WTC11 (cell line): ENCODE measurements around the gene FAM53B. TPM values are rescaled to one million over a fixed set of nuclear protein-coding genes. Genes with fewer than 3 reads are reported as not detected.

Source experiments
- ATAC-seq: fragments of 200-7000 bp; cut with Tn5 transposase; 2 replicates; pipeline ENCODE4 v1.10.0; 2021; ENCODE audit warnings: mild to moderate bottlenecking, moderate library complexity
- CTCF ChIA-PET: fragments of 300-600 bp; sonication (Branson Sonifier 250); formaldehyde crosslinking; loops from one replicate; lab custom pipeline; 2021; ENCODE audit warnings: antibody characterized with exemption; lab: Charles Lee
- POLR2A ChIA-PET: fragments of 350-600 bp; sonication (Branson Sonifier 250); formaldehyde crosslinking; loops from one replicate; lab custom pipeline; 2021; ENCODE audit warnings: antibody characterized with exemption; lab: Charles Lee
- DNase-seq: peaks from one replicate; pipeline ENCODE4 v3.0.0; 2021; ENCODE audit warnings: low spot score
- H3K27ac Mint-ChIP-seq: 2 replicates; pipeline ENCODE4 v1.8.0; 2021; ENCODE audit warnings: mixed read lengths
- H3K27me3 Mint-ChIP-seq: 2 replicates; pipeline ENCODE4 v1.8.0; 2021; ENCODE audit warnings: low read depth, mild to moderate bottlenecking, moderate library complexity, mixed read lengths
- H3K36me3 Mint-ChIP-seq: 2 replicates; pipeline ENCODE4 v1.8.0; 2021; ENCODE audit warnings: mixed read lengths
- H3K4me1 Mint-ChIP-seq: 2 replicates; pipeline ENCODE4 v1.8.0; 2022; ENCODE audit warnings: mixed read lengths
- H3K4me3 Mint-ChIP-seq: 2 replicates; pipeline ENCODE4 v1.8.0; 2021; ENCODE audit warnings: mild to moderate bottlenecking, moderate library complexity, mixed read lengths
- H3K9me3 Mint-ChIP-seq: 2 replicates; pipeline ENCODE4 v1.8.0; 2021; ENCODE audit warnings: mixed read lengths
- ATF1 ChIP-seq: sonication (generic); formaldehyde crosslinking; IDR thresholded peaks from 2 replicates; pipeline ENCODE4 v1.8.1; 2023; ENCODE audit warnings: mild to moderate bottlenecking, moderate library complexity, missing genetic modification reagents
- ATF2 ChIP-seq: sonication (generic); formaldehyde crosslinking; IDR thresholded peaks from 2 replicates; pipeline ENCODE4 v1.8.1; 2022; ENCODE audit warnings: low read depth, missing genetic modification reagents, borderline replicate concordance
- CREB1 ChIP-seq: sonication (generic); formaldehyde crosslinking; IDR thresholded peaks from 2 replicates; pipeline ENCODE4 v1.8.0; 2023; ENCODE audit warnings: mild to moderate bottlenecking, missing genetic modification reagents
- CREM ChIP-seq: sonication (generic); formaldehyde crosslinking; IDR thresholded peaks from 2 replicates; pipeline ENCODE4 v1.8.1; 2022; ENCODE audit warnings: mild to moderate bottlenecking, missing genetic modification reagents, moderate library complexity
- E2F4 ChIP-seq: sonication (generic); formaldehyde crosslinking; IDR thresholded peaks from 2 replicates; pipeline ENCODE4 v1.8.1; 2022; ENCODE audit warnings: low read depth, mild to moderate bottlenecking, moderate library complexity, missing genetic modification reagents, borderline replicate concordance
- FOXP1 ChIP-seq: sonication (generic); formaldehyde crosslinking; IDR thresholded peaks from 2 replicates; pipeline ENCODE4 v1.8.0; 2022; ENCODE audit warnings: missing genetic modification reagents, mild to moderate bottlenecking, moderate library complexity, borderline replicate concordance
- GABPB1 ChIP-seq: sonication (generic); formaldehyde crosslinking; IDR thresholded peaks from 2 replicates; pipeline ENCODE4 v1.8.1; 2023; ENCODE audit warnings: mild to moderate bottlenecking, missing genetic modification reagents
- JUN ChIP-seq: sonication (generic); formaldehyde crosslinking; IDR thresholded peaks from 2 replicates; pipeline ENCODE4 v1.8.0; 2023; ENCODE audit warnings: mild to moderate bottlenecking, missing genetic modification reagents
- MAX ChIP-seq: sonication (generic); formaldehyde crosslinking; IDR thresholded peaks from 2 replicates; pipeline ENCODE4 v1.8.0; 2022; ENCODE audit warnings: mild to moderate bottlenecking, missing genetic modification reagents
- MLX ChIP-seq: sonication (generic); formaldehyde crosslinking; IDR thresholded peaks from 2 replicates; pipeline ENCODE4 v1.8.1; 2023; ENCODE audit warnings: mild to moderate bottlenecking, missing genetic modification reagents, moderate library complexity
- MYBL2 ChIP-seq: sonication (generic); formaldehyde crosslinking; IDR thresholded peaks from 2 replicates; pipeline ENCODE4 v1.8.1; 2023; ENCODE audit warnings: mild to moderate bottlenecking, moderate library complexity, missing genetic modification reagents
- NR1H2 ChIP-seq: sonication (generic); formaldehyde crosslinking; IDR thresholded peaks from 2 replicates; pipeline ENCODE4 v1.9.0; 2021; ENCODE audit warnings: mild to moderate bottlenecking, moderate library complexity, missing genetic modification reagents
- PRDM15 ChIP-seq: sonication (generic); formaldehyde crosslinking; IDR thresholded peaks from 2 replicates; pipeline ENCODE4 v1.8.0; 2022; ENCODE audit warnings: missing genetic modification reagents
- RELA ChIP-seq: sonication (generic); formaldehyde crosslinking; IDR thresholded peaks from 2 replicates; pipeline ENCODE4 v1.8.1; 2022; ENCODE audit warnings: missing genetic modification reagents, mild to moderate bottlenecking, borderline replicate concordance
- SMAD3 ChIP-seq: sonication (generic); formaldehyde crosslinking; IDR thresholded peaks from 2 replicates; pipeline ENCODE4 v1.8.0; 2022; ENCODE audit warnings: missing genetic modification reagents, mild to moderate bottlenecking, borderline replicate concordance
- SP1 ChIP-seq: sonication (generic); formaldehyde crosslinking; conservative IDR thresholded peaks from 2 replicates; pipeline ENCODE4 v1.8.1; 2022; ENCODE audit warnings: missing genetic modification reagents
- TP53 ChIP-seq: sonication (generic); formaldehyde crosslinking; IDR thresholded peaks from 2 replicates; pipeline ENCODE4 v1.8.1; 2023; ENCODE audit warnings: mild to moderate bottlenecking, missing genetic modification reagents
- ZMAT4 ChIP-seq: fragments of 250-450 bp; sonication (Bioruptor Pico); IDR thresholded peaks from 2 replicates; pipeline ENCODE4 v1.9.0; 2021; ENCODE audit warnings: mild to moderate bottlenecking
- ZNF416 ChIP-seq: fragments of 250-450 bp; sonication (Bioruptor Pico); IDR thresholded peaks from 2 replicates; pipeline ENCODE4 v1.9.0; 2021; ENCODE audit warnings: mild to moderate bottlenecking, inconsistent platforms
- total RNA-seq: library from RNA; stranded (reverse); gene quantifications from 3 replicates; pipeline ENCODE4 v1.2.3, GENCODE V29; 2021
- TF ChIP-seq, protein P1 (sequence below): sonication (generic); formaldehyde crosslinking; IDR thresholded peaks from 2 replicates; pipeline ENCODE4 v1.8.1; 2022; ENCODE audit warnings: mild to moderate bottlenecking, missing genetic modification reagents, moderate library complexity, borderline replicate concordance
- TF ChIP-seq, protein P2 (sequence below): sonication (generic); formaldehyde crosslinking; IDR thresholded peaks from 2 replicates; pipeline ENCODE4 v1.8.1; 2023; ENCODE audit warnings: mild to moderate bottlenecking, moderate library complexity, missing genetic modification reagents

The FAM53B gene
- total RNA-seq, 1 experiment from 2014 or later, result 21.3 TPM

DNA sequence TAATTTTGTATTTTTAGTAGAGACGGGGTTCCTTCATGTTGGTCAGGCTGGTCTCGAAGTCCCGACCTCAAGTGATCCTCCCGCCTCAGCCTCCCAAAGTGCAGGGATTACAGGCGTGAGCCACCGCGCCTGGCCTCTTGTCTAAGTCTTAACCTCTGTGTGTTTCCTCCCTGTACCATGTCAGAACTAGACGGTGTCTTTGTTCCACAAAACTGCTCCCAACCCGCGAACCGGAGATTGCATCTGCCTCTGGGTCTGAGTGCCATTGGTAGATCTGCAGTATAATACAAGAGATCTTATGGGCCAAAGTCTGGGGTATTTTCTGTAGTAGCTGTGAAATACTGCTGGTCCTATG, 48.8 kb upstream of the FAM53B start (continued):
- TF ChIP-seq SP1 (CRISPR knock-in tag), result no peak
- TF ChIP-seq E2F4 (CRISPR knock-in tag), result no peak

- Mint-ChIP-seq H3K9me3 (no peaks in the 10 kb centered on the region), H3K4me1 (peaks cover 8% of the 10 kb centered on the region)
- ATAC-seq, result peak; percentile 95
- peak; percentile 99 for TF ChIP-seq FOXP1 (CRISPR knock-in tag)
- peak; percentile 67; the same call in 1 of the 2 replicates for TF ChIP-seq ATF1 (CRISPR knock-in tag)
- TF ChIP-seq GABPB1 (CRISPR knock-in tag), result peak; percentile 61; the same call in 1 of the 2 replicates
- peak; percentile 25; the same call in 1 of the 2 replicates for TF ChIP-seq SMAD3 (CRISPR knock-in tag)
- TF ChIP-seq ATF2, result no peak
- TF ChIP-seq PRDM15 (CRISPR knock-in tag), result no peak
- peak; percentile 88 for TF ChIP-seq MAX (CRISPR knock-in tag)
- TF ChIP-seq ZNF416 (CRISPR knock-in tag), result no peak
- TF ChIP-seq CREB1 (CRISPR knock-in tag), result no peak; the same call in 1 of the 2 replicates
- no peak for TF ChIP-seq ZMAT4 (CRISPR knock-in tag)
- TF ChIP-seq, protein P1, sequence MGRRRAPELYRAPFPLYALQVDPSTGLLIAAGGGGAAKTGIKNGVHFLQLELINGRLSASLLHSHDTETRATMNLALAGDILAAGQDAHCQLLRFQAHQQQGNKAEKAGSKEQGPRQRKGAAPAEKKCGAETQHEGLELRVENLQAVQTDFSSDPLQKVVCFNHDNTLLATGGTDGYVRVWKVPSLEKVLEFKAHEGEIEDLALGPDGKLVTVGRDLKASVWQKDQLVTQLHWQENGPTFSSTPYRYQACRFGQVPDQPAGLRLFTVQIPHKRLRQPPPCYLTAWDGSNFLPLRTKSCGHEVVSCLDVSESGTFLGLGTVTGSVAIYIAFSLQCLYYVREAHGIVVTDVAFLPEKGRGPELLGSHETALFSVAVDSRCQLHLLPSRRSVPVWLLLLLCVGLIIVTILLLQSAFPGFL (CRISPR knock-in tag), result 0 out of 2 replicates have a peak, but pooled peaks have one; percentile 58
- no peak for TF ChIP-seq NR1H2 (CRISPR knock-in tag)
- TF ChIP-seq MLX (CRISPR knock-in tag), result no peak
- peak; percentile 83 for TF ChIP-seq RELA
- TF ChIP-seq, protein P2, sequence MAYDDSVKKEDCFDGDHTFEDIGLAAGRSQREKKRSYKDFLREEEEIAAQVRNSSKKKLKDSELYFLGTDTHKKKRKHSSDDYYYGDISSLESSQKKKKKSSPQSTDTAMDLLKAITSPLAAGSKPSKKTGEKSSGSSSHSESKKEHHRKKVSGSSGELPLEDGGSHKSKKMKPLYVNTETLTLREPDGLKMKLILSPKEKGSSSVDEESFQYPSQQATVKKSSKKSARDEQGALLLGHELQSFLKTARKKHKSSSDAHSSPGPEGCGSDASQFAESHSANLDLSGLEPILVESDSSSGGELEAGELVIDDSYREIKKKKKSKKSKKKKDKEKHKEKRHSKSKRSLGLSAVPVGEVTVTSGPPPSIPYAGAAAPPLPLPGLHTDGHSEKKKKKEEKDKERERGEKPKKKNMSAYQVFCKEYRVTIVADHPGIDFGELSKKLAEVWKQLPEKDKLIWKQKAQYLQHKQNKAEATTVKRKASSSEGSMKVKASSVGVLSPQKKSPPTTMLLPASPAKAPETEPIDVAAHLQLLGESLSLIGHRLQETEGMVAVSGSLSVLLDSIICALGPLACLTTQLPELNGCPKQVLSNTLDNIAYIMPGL (CRISPR knock-in tag), result peak; percentile 100
- peak; percentile 74; the same call in 1 of the 2 replicates for TF ChIP-seq TP53
- peak; percentile 93 for TF ChIP-seq JUN (CRISPR knock-in tag)
- peak; percentile 84 for TF ChIP-seq CREM
- TF ChIP-seq MYBL2 (CRISPR knock-in tag), result peak; percentile 98
These were observed 47.6 kb upstream of the FAM53B start, which contains the start of gene EEF1AKMT2 for GRCh38 chr10:124791547-124792348. Gene EEF1AKMT2 (minus strand): TSS chr10:124791887. CDS start chr10:124791833, 54 bp downstream.

More at GRCh38 chr10:124791547-124792348, 47.6 kb upstream of the FAM53B start, which contains the start of gene EEF1AKMT2:
- peaks cover 17% of the 10 kb centered on the region for H3K36me3 Mint-ChIP-seq
- ChIA-PET CTCF (interaction anchor here (0.5 to 1.6 kb wide), 10 partner anchors 9 to 263 kb away, joined by 3 to 7 read pairs (median 4); partner anchors contain the start of gene ABRAXAS2), POLR2A (interaction anchor here (0.6 to 1.0 kb wide), 3 partner anchors 10 to 219 kb away, joined by 3 to 4 read pairs (median 3); no protein-coding TSS in a partner anchor)
- H3K27me3 Mint-ChIP-seq, result no peaks in the 10 kb centered on the region; the same call in 1 of the 2 replicates
- peak within 1 kb of the TSS; percentile 97 for H3K4me3 Mint-ChIP-seq
- H3K27ac Mint-ChIP-seq, result peak within 1 kb of the TSS; percentile 98
- peak; percentile 89 for DNase-seq
